ENCODE data around the gene CD300A. TPM values are rescaled to one million over a fixed set of nuclear protein-coding genes. Genes with fewer than 3 reads are reported as not detected.
A peak's percentile ranks its signal among the peaks of the same experiment; 100 is the strongest.

CD300A gene
- total RNA-seq, 1 experiment from 2014 or later = 0.71 TPM

DNA sequence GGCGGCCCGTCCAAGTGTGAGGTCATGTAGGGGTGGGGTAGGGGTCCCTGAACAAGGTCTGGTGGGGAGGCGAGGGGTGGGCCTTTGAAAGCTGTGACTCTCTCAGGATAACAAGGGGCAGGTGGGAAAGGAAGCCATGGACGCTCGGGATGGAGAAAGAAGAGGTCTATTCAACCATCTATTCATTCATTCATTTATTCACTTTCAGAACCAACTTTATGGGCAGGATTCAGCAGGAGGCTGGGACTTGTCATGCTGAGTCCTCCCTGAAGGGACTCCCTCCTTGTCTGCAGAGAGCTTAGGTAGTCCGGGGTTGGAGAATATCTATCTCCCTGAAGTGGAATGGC lies 8.6 kb upstream of the CD300A start:
- DNase-seq (ENCODE audit: low read depth, low spot score) = no peak
- ChIA-PET CTCF (interaction anchor here (3.4 kb wide), 2 partner anchors 78 to 90 kb away, joined by 33 to 114 read pairs; partner anchors contain the start of gene GPR142), POLR2A (interaction anchor here (1.8 to 4.5 kb wide), 2 partner anchors 77 to 89 kb away, joined by 7 to 27 read pairs; no protein-coding TSS in a partner anchor), RAD21 (ENCODE audit: low non-redundant PET in 1 of 2, low total read pairs in 2 of 2, uncharacterized antibody in 2 of 2, unreplicated experiment in 2 of 2) (interaction anchor here (1.2 to 5.9 kb wide), 4 partner anchors 78 to 158 kb away, joined by 3 to 61 read pairs (median 18); no protein-coding TSS in a partner anchor)
- Histone ChIP-seq H3K4me3 (replicated peaks in 1 of 2; ENCODE audit: low read depth in 1 of 2, low read length in 2 of 2) (no peak overlapping the region), H3K9ac (ENCODE audit: low read length) (no peak overlapping the region), H3K9me2 (ENCODE audit: insufficient read depth) (no peaks in the 10 kb centered on the region), H3K79me2 (ENCODE audit: insufficient read depth, low read length) (no peaks in the 10 kb centered on the region), H3K4me1 (ENCODE audit: control insufficient read depth in 1 of 2, insufficient read depth in 2 of 2, low read length in 2 of 2) (peaks cover 22 to 29% of the 10 kb centered on the region in 2 experiments), H3K27me3 (ENCODE audit: insufficient read depth, low read length) (no peaks in the 10 kb centered on the region), H3K4me2 (ENCODE audit: low read length) (peak overlapping the region; percentile 24; the same call in 1 of the 2 replicates), H3K9me3 (ENCODE audit: control insufficient read depth in 1 of 2, insufficient read depth in 1 of 2, low read depth in 1 of 2, low read length in 2 of 2) (no peaks in the 10 kb centered on the region), H4K20me1 (ENCODE audit: insufficient read depth) (no peaks in the 10 kb centered on the region), H3K36me3 (ENCODE audit: control insufficient read depth in 1 of 2, insufficient read depth in 2 of 2, low read length in 2 of 2) (no peaks in the 10 kb centered on the region), H2AFZ (ENCODE audit: low read depth, low read length, poor library complexity, severe bottlenecking) (no peak overlapping the region), H3K27ac (ENCODE audit: low read depth, low read length) (no peak overlapping the region)
- ATAC-seq = no peak
- TF ChIP-seq FOSL1 (IDR thresholded peaks at IDR 0.05; ENCODE audit: low read depth) (no peak), EZH2 (IDR thresholded peaks at IDR 0.05) (no peak), ELF1 (IDR thresholded peaks at IDR 0.05; ENCODE audit: borderline replicate concordance, low read depth) (no peak), CBX3 (IDR thresholded peaks at IDR 0.05; ENCODE audit: low read depth) (no peak)
- TF ChIP-seq, protein P1, sequence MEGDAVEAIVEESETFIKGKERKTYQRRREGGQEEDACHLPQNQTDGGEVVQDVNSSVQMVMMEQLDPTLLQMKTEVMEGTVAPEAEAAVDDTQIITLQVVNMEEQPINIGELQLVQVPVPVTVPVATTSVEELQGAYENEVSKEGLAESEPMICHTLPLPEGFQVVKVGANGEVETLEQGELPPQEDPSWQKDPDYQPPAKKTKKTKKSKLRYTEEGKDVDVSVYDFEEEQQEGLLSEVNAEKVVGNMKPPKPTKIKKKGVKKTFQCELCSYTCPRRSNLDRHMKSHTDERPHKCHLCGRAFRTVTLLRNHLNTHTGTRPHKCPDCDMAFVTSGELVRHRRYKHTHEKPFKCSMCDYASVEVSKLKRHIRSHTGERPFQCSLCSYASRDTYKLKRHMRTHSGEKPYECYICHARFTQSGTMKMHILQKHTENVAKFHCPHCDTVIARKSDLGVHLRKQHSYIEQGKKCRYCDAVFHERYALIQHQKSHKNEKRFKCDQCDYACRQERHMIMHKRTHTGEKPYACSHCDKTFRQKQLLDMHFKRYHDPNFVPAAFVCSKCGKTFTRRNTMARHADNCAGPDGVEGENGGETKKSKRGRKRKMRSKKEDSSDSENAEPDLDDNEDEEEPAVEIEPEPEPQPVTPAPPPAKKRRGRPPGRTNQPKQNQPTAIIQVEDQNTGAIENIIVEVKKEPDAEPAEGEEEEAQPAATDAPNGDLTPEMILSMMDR (IDR thresholded peaks at IDR 0.05 in 2 of 3, conservative IDR thresholded peaks at IDR 0.05 in 1 of 3; ENCODE audit: borderline replicate concordance in 1 of 3, insufficient read depth in 1 of 3, low read depth in 2 of 3, low read length in 2 of 3) = no peak
- TF ChIP-seq, protein P2, sequence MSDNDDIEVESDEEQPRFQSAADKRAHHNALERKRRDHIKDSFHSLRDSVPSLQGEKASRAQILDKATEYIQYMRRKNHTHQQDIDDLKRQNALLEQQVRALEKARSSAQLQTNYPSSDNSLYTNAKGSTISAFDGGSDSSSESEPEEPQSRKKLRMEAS (IDR thresholded peaks at IDR 0.05) = no peak
- no TSS peak for BruUV-seq (replicated peaks)
- intact Hi-C loops (cut with micrococcal nuclease) = loop anchor here (1.0 kb wide), 5 partner anchors 36 to 156 kb away; no protein-coding TSS in a partner anchor

DNA sequence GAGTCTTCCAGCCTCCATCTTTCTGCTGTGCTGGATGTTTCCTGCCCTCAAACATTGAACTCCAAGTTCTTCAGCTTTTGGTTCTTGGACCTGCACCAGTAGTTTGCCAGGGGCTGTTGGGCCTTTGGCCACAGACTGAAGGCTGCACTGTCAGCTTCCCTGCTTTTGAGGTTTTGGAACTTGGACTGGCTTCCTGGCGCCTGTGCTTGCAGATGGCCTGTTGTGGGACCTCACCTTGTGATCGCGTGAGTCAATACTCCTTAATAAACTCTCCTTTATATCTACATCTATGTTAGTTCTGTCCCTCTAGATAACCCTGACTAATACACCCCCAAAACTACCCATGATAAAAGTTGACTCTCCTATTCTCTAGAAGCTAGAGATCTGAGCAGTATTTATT lies 7.6 kb upstream of the CD300A start:
- no peak overlapping the region for H2AFZ ChIP-seq (ENCODE audit: low read depth, low read length, poor library complexity, severe bottlenecking)
- ChIA-PET CTCF (interaction anchor here (3.4 kb wide), 2 partner anchors 79 to 91 kb away, joined by 33 to 114 read pairs; partner anchors contain the start of gene GPR142), POLR2A (no interaction called here), RAD21 (ENCODE audit: low non-redundant PET in 1 of 2, low total read pairs in 2 of 2, uncharacterized antibody in 2 of 2, unreplicated experiment in 2 of 2) (interaction anchor here (1.2 to 2.8 kb wide), 2 partner anchors 79 to 80 kb away, joined by 4 to 32 read pairs; no protein-coding TSS in a partner anchor)
- no TSS peak for BruUV-seq (replicated peaks)
- no peak for DNase-seq (ENCODE audit: low read depth, low spot score)
- intact Hi-C loops (cut with micrococcal nuclease) = no loop called here
- H3K27me3 ChIP-seq (ENCODE audit: insufficient read depth, low read length) = no peaks in the 10 kb centered on the region
- no peak overlapping the region for H3K27ac ChIP-seq (ENCODE audit: low read depth, low read length)
- H3K4me2 ChIP-seq (ENCODE audit: low read length) = no peak overlapping the region
- H4K20me1 ChIP-seq (ENCODE audit: insufficient read depth) = no peaks in the 10 kb centered on the region
- H3K4me3 ChIP-seq (replicated peaks in 1 of 2; ENCODE audit: low read depth in 1 of 2, low read length in 2 of 2) = no peak overlapping the region
- H3K4me1 ChIP-seq (ENCODE audit: control insufficient read depth in 1 of 2, insufficient read depth in 2 of 2, low read length in 2 of 2) = peaks cover 15 to 19% of the 10 kb centered on the region in 2 experiments
- no peaks in the 10 kb centered on the region for H3K36me3 ChIP-seq (ENCODE audit: control insufficient read depth in 1 of 2, insufficient read depth in 2 of 2, low read length in 2 of 2)
- no peaks in the 10 kb centered on the region for H3K79me2 ChIP-seq (ENCODE audit: insufficient read depth, low read length)
- no peaks in the 10 kb centered on the region for H3K9me2 ChIP-seq (ENCODE audit: insufficient read depth)
- no peak for ATAC-seq
- H3K9ac ChIP-seq (ENCODE audit: low read length) = no peak overlapping the region
- no peaks in the 10 kb centered on the region for H3K9me3 ChIP-seq (ENCODE audit: control insufficient read depth in 1 of 2, insufficient read depth in 1 of 2, low read depth in 1 of 2, low read length in 2 of 2)
- TF ChIP-seq POLR2AphosphoS5 (IDR thresholded peaks at IDR 0.05; ENCODE audit: low read depth, low read length) (no peak), CBX3 (IDR thresholded peaks at IDR 0.05; ENCODE audit: low read depth) (no peak), SIN3A (IDR thresholded peaks at IDR 0.05; ENCODE audit: low read depth) (no peak), CEBPB (IDR thresholded peaks at IDR 0.05; ENCODE audit: low read depth) (no peak), FOSL1 (IDR thresholded peaks at IDR 0.05; ENCODE audit: low read depth) (no peak), TCF7L2 (IDR thresholded peaks at IDR 0.05; ENCODE audit: borderline replicate concordance, extremely low read depth, insufficient read depth, insufficient read length) (no peak), EZH2 (IDR thresholded peaks at IDR 0.05) (no peak), ZNF274 (IDR thresholded peaks at IDR 0.05; ENCODE audit: low read depth, low read length) (no peak), POLR2A (IDR thresholded peaks at IDR 0.05; ENCODE audit: borderline replicate concordance, extremely low read depth, insufficient read depth, insufficient read length) (no peak), EGR1 (IDR thresholded peaks at IDR 0.05; ENCODE audit: low read depth) (no peak), ZFX (IDR thresholded peaks at IDR 0.05) (no peak)
- TF ChIP-seq, protein P3, sequence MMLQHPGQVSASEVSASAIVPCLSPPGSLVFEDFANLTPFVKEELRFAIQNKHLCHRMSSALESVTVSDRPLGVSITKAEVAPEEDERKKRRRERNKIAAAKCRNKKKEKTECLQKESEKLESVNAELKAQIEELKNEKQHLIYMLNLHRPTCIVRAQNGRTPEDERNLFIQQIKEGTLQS (IDR thresholded peaks at IDR 0.05) = no peak
- TF ChIP-seq, protein P2 (IDR thresholded peaks at IDR 0.05) = no peak
- TF ChIP-seq, protein P4, sequence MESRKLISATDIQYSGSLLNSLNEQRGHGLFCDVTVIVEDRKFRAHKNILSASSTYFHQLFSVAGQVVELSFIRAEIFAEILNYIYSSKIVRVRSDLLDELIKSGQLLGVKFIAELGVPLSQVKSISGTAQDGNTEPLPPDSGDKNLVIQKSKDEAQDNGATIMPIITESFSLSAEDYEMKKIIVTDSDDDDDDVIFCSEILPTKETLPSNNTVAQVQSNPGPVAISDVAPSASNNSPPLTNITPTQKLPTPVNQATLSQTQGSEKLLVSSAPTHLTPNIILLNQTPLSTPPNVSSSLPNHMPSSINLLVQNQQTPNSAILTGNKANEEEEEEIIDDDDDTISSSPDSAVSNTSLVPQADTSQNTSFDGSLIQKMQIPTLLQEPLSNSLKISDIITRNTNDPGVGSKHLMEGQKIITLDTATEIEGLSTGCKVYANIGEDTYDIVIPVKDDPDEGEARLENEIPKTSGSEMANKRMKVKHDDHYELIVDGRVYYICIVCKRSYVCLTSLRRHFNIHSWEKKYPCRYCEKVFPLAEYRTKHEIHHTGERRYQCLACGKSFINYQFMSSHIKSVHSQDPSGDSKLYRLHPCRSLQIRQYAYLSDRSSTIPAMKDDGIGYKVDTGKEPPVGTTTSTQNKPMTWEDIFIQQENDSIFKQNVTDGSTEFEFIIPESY (IDR thresholded peaks at IDR 0.05; ENCODE audit: extremely low read depth, insufficient replicate concordance, low read length) = no peak
